ENCODE data around the gene FITM1. TPM values are rescaled to one million over a fixed set of nuclear protein-coding genes. Genes with fewer than 3 reads are reported as not detected.
A peak's percentile ranks its signal among the peaks of the same experiment; 100 is the strongest.

Gene FITM1
- total RNA-seq, 1 experiment from 2014 or later = 0.72 TPM

- no peak for TF ChIP-seq CTCF (conservative IDR thresholded peaks at IDR 0.05)
- Mint-ChIP-seq H3K27me3 (ENCODE audit: low read depth) (no peaks in the 10 kb centered on the region), H3K36me3 (ENCODE audit: insufficient read depth in 1 of 3, low read depth in 3 of 3) (peaks cover 3 to 45% (median 44%) of the 10 kb centered on the region in 3 experiments)
Measured at GRCh38 chr14:24145219-24145618, 14.8 kb downstream of the FITM1 start.

More at GRCh38 chr14:24145219-24145618, 14.8 kb downstream of the FITM1 start:
- no peak for DNase-seq
- Mint-ChIP-seq H3K4me1 (peaks cover 24% of the 10 kb centered on the region in 2 experiments), H3K27ac (no peak overlapping the region), H3K4me3 (peak overlapping the region in 1 of 2 experiments; percentile 99; a peak in 4 of 5 replicates), H3K9me3 (no peaks in the 10 kb centered on the region)
- Histone ChIP-seq H3K56ac (ENCODE audit: insufficient read length, low read depth, low read length) (no peak overlapping the region), H4K8ac (replicated peaks; ENCODE audit: insufficient read length, low read depth, low read length) (no peak overlapping the region), H3K4me2 (ENCODE audit: insufficient read depth, insufficient read length, low read length) (peak overlapping the region; percentile 83), H3K23me2 (ENCODE audit: insufficient read length, low read depth, low read length, poor library complexity, severe bottlenecking) (peaks cover 19% of the 10 kb centered on the region), H2BK15ac (ENCODE audit: low read depth, low read length) (no peak overlapping the region), H2AK5ac (ENCODE audit: insufficient read length, low read length) (no peak overlapping the region), H3K27me3 (ENCODE audit: insufficient read depth, low read length) (no peaks in the 10 kb centered on the region), H2BK5ac (ENCODE audit: insufficient read length, low read length) (no peak overlapping the region), H3K23ac (ENCODE audit: insufficient read length, low read depth, low read length) (no peak overlapping the region), H2BK12ac (ENCODE audit: insufficient read length, low read depth, low read length) (no peak overlapping the region), H4K91ac (ENCODE audit: insufficient read length, low read depth, low read length) (no peak overlapping the region), H2AFZ (ENCODE audit: low read length) (no peak overlapping the region), H3K27ac (ENCODE audit: insufficient read length, low read depth, low read length) (no peak overlapping the region), H3K4me1 (ENCODE audit: insufficient read depth, low read length) (no peaks in the 10 kb centered on the region), H3K14ac (ENCODE audit: insufficient read depth, low read length) (no peak overlapping the region), H3K9ac (ENCODE audit: extremely low read depth, insufficient read length, low read length) (peak overlapping the region; percentile 11), H3K18ac (ENCODE audit: insufficient read length, low read depth, low read length) (no peak overlapping the region), H3T11ph (ENCODE audit: low read length) (no peak overlapping the region), H3K4ac (ENCODE audit: low read depth, low read length) (no peak overlapping the region), H2BK120ac (ENCODE audit: low read depth, low read length, poor library complexity, severe bottlenecking) (no peak overlapping the region), H3K79me1 (ENCODE audit: insufficient read depth, low read depth, low read length, poor library complexity, severe bottlenecking) (peaks cover 4% of the 10 kb centered on the region), H3K79me2 (ENCODE audit: insufficient read depth, low read length) (peaks cover 8% of the 10 kb centered on the region; the same call in 1 of the 2 replicates), H2BK20ac (ENCODE audit: low read depth, low read length, poor library complexity, severe bottlenecking) (no peak overlapping the region), H3K9me3 (ENCODE audit: control insufficient read depth, low read depth, low read length) (no peaks in the 10 kb centered on the region), H4K5ac (ENCODE audit: insufficient read length, low read depth, low read length) (no peak overlapping the region), H4K20me1 (ENCODE audit: control insufficient read depth, insufficient read depth, insufficient read length) (no peaks in the 10 kb centered on the region)
- no CpG with 5 or more reads among the region's 2 CpGs for WGBS (ENCODE audit: extremely low coverage, insufficient read length, low lambda C conversion rate)

Measured in H9 (cell line).